Measurements from ENCODE around the gene LGR5. TPM values are rescaled to one million over a fixed set of nuclear protein-coding genes. Genes with fewer than 3 reads are reported as not detected.
A peak's percentile ranks its signal among the peaks of the same experiment; 100 is the strongest.

Gene LGR5
- total RNA-seq, 2 donors from 2014 or later, result 1.8 to 7.4 TPM

DNA sequence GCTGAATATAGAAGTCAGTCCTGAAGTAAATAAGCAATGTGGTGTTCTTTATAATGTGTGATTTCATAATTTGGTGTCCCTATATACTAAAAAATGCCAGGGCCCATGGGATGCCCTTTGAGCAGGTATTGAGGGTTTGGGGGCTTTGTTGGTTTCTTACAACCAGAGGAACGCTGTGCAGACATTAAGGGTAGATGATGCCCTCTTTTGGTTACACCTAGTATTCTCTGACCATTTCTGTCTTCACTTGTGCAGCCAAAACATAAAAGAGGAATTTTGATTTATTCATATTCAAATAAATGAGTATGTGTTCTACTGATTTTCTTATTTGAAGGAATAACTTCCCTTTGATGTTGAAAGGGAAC, 3.0 kb downstream of the LGR5 start:
- TF ChIP-seq, protein P1, sequence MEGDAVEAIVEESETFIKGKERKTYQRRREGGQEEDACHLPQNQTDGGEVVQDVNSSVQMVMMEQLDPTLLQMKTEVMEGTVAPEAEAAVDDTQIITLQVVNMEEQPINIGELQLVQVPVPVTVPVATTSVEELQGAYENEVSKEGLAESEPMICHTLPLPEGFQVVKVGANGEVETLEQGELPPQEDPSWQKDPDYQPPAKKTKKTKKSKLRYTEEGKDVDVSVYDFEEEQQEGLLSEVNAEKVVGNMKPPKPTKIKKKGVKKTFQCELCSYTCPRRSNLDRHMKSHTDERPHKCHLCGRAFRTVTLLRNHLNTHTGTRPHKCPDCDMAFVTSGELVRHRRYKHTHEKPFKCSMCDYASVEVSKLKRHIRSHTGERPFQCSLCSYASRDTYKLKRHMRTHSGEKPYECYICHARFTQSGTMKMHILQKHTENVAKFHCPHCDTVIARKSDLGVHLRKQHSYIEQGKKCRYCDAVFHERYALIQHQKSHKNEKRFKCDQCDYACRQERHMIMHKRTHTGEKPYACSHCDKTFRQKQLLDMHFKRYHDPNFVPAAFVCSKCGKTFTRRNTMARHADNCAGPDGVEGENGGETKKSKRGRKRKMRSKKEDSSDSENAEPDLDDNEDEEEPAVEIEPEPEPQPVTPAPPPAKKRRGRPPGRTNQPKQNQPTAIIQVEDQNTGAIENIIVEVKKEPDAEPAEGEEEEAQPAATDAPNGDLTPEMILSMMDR (IDR thresholded peaks at IDR 0.05), result no peak
- Histone ChIP-seq H3K4me3 (no peak overlapping the region), H3K27me3 (replicated peaks; ENCODE audit: insufficient read depth) (no peaks in the 10 kb centered on the region), H3K4me1 (ENCODE audit: control insufficient read depth in 1 of 2, low read depth in 2 of 2) (peaks cover 0 to 10% of the 10 kb centered on the region in 2 donors), H3K36me3 (no peaks in the 10 kb centered on the region), H3K27ac (no peak overlapping the region), H3K9me3 (no peaks in the 10 kb centered on the region)
- ATAC-seq (ENCODE audit: insufficient number of reproducible peaks, low FRiP score, low read depth) (no peak), DNase-seq (ENCODE audit: low spot score) (no peak)

DNA sequence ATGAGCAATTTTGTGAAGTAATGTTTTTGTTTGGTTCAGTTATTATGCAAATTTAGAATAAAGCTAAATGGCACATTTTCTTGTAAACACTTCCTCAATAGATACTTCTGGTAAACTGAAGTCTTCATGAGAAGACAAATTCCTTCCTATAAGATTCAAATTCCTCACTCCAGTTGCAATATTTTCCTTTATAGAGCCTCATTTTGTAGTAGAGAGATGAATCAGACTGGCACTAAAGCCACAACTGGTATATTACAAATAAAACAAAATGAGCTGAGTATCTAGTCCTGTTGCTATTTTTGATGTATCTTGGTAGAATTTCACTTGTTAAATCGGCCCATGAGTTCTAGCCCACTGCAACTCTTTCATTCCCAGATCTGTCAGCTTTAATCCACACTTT, 5.5 kb downstream of the LGR5 start:
- Histone ChIP-seq H3K4me1 (ENCODE audit: control insufficient read depth in 1 of 2, low read depth in 2 of 2) (peaks cover 4 to 9% of the 10 kb centered on the region in 2 donors), H3K27me3 (replicated peaks; ENCODE audit: insufficient read depth) (no peaks in the 10 kb centered on the region), H3K4me3 (no peak overlapping the region), H3K9me3 (no peaks in the 10 kb centered on the region), H3K27ac (no peak overlapping the region), H3K36me3 (no peaks in the 10 kb centered on the region)
- DNase-seq (ENCODE audit: low spot score) (no peak), ATAC-seq (ENCODE audit: insufficient number of reproducible peaks, low FRiP score, low read depth) (no peak)
- TF ChIP-seq, protein P1 (IDR thresholded peaks at IDR 0.05), result no peak

DNA sequence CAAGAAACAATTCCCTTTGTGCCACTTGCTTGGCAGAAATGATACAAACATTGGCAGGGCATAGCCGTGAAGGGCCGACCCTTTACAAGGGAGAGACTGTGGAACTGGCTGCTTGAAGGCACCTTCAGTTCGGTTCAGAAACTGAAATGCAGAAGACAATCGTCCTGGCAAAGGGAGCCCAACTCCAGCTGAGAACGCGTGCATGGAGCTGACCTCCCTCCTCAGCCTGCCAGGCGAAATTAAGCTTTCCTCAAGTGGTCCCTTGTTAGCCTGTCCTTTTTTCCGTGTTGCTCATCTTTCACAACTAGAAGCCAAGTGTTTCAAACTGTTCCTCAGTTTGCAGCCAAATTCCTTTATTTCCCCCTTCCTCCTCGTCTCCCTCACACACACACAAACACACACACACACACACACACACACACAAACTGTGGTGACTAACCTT, 8.1 kb downstream of the LGR5 start:
- DNase-seq (ENCODE audit: low spot score) (no peak), ATAC-seq (ENCODE audit: insufficient number of reproducible peaks, low FRiP score, low read depth) (no peak)
- Histone ChIP-seq H3K9me3 (no peaks in the 10 kb centered on the region), H3K36me3 (no peaks in the 10 kb centered on the region), H3K4me3 (peak overlapping the region; percentile 9), H3K27me3 (replicated peaks; ENCODE audit: insufficient read depth) (no peaks in the 10 kb centered on the region), H3K4me1 (ENCODE audit: control insufficient read depth in 1 of 2, low read depth in 2 of 2) (peaks cover 0 to 4% of the 10 kb centered on the region in 2 donors), H3K27ac (peak overlapping the region in 1 of 2 donors; percentile 39)
- TF ChIP-seq, protein P1 (IDR thresholded peaks at IDR 0.05), result no peak

DNA sequence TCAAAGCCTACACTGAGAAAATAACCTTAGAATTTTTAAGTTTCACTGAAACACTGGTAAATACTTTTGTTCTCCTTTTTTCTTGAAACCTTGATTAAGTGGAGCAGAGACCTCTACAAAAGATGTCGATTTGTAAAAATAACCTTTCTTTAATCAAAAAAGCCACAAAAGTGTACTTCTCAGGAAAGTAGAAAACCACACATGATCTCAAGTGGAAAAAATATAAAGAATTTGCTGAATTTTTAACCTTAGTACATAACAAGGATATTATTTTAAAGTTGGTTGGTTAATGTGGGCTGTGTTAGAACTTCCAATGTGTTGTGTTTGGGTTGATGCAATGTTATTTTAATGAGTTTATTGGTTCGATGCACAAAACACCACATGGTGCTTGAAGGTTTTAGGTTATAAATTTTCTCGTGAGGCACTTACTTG, 8.6 kb downstream of the LGR5 start:
- Histone ChIP-seq H3K27me3 (replicated peaks; ENCODE audit: insufficient read depth) (no peaks in the 10 kb centered on the region), H3K27ac (peak overlapping the region in 1 of 2 donors; percentile 39), H3K4me3 (peak overlapping the region; percentile 9), H3K4me1 (ENCODE audit: control insufficient read depth in 1 of 2, low read depth in 2 of 2) (peaks cover 0 to 4% of the 10 kb centered on the region in 2 donors), H3K9me3 (no peaks in the 10 kb centered on the region), H3K36me3 (no peaks in the 10 kb centered on the region)
- TF ChIP-seq, protein P1 (IDR thresholded peaks at IDR 0.05), result no peak
- ATAC-seq (ENCODE audit: insufficient number of reproducible peaks, low FRiP score, low read depth) (no peak), DNase-seq (ENCODE audit: low spot score) (no peak)

DNA sequence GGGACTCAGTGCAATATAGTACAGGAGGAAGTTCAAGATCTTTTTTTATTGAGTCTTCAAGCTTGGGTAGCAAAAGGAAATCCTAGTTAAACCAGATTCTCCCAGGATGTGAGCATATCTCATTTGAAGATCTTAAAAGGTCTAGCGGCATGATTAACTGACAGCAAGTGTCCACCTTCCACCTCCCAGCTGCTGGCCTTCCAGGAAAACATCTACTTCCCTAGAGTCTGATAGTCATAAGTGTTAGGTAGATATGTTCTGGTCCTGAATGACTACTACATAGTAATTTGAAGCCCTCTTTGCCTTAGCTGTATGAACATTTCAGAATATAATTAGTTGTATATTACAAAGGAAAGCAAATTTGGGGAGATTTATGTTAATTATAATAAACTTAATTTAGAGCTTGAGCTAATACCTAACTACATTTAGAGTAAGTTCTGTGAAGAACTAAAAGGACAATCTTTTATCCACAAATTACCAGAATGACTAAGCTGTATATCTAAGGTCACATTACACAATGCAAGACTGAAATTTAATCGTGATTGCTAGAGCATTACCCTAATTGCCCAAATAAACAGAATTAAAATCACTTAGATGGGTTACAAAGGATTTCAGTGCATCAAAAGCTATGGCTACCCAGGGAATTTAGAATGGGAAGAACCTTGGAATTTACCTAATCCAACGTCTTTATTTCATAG, 9.9 kb downstream of the LGR5 start:
- Histone ChIP-seq H3K4me1 (ENCODE audit: control insufficient read depth in 1 of 2, low read depth in 2 of 2) (peaks cover 0 to 4% of the 10 kb centered on the region in 2 donors), H3K9me3 (no peaks in the 10 kb centered on the region), H3K4me3 (no peak overlapping the region), H3K27ac (no peak overlapping the region), H3K27me3 (replicated peaks; ENCODE audit: insufficient read depth) (no peaks in the 10 kb centered on the region), H3K36me3 (no peaks in the 10 kb centered on the region)
- DNase-seq (ENCODE audit: low spot score), result no peak
- TF ChIP-seq, protein P1 (IDR thresholded peaks at IDR 0.05), result no peak
- no peak for ATAC-seq (ENCODE audit: insufficient number of reproducible peaks, low FRiP score, low read depth)

All from thoracic aorta (tissue), 2 donors.